ENCODE measurements around the gene GLRX. TPM values are rescaled to one million over a fixed set of nuclear protein-coding genes. Genes with fewer than 3 reads are reported as not detected.

The GLRX gene
- total and polyA plus RNA-seq, 10 of the 15 experiments (the other 5 are each of a cell fraction or from before 2014, with no cell fraction given): 63.0 to 366 (median 186) TPM

DNA sequence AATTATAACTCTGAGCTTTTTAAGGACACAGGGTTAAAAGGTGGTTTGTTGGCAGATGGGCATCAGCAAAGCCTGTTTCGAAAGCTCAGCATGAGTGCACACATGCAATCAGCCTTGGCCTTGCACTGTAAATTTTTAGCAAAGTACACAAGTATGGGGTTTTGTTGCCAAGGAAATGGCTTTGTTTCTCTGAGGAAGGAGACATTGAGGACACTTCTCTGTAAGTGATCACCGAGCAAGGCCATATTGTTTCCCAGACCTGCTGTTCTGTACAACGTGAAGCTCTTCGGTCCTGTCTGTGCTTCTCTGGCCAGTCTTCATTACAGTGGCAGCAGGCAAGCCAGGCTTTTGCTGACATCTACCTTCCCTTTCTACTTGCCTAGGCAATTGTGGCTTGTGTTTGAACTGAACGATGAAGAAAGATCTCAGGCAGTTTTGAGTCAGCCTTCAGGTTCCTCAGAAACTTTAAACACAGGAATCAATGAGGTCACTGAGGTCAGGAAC is 27.9 kb upstream of the GLRX start:
- ChIA-PET POLR2A (interaction anchor here (1.0 to 1.3 kb wide), 3 partner anchors 69 to 487 kb away, joined by 3 to 5 read pairs (median 3); no protein-coding TSS in a partner anchor), CTCF (interaction anchor here (0.8 to 20.1 kb wide), 14 partner anchors 9 to 753 kb away, joined by 3 to 653 read pairs (median 6); partner anchors contain the start of gene RFESD), RAD21 (ENCODE audit: unreplicated experiment) (interaction anchor here (1.1 to 11.1 kb wide), 9 partner anchors 10 to 486 kb away, joined by 3 to 209 read pairs (median 9); partner anchors contain the start of gene RFESD), SMC1A (ENCODE audit: uncharacterized antibody, unreplicated experiment) (interaction anchor here (1.0 to 21.9 kb wide), 14 partner anchors 9 to 488 kb away, joined by 3 to 622 read pairs (median 8); partner anchors contain the start of genes GLRX and RFESD)
- Histone ChIP-seq H3K4me3 (no peak overlapping the region), H3K4me2 (ENCODE audit: control insufficient read depth, insufficient read depth) (no peak overlapping the region), H3K4me1 (ENCODE audit: control insufficient read depth, insufficient read depth, low read length) (no peaks in the 10 kb centered on the region), H3K79me2 (ENCODE audit: control insufficient read depth, insufficient read depth, low read length) (no peaks in the 10 kb centered on the region), H4K20me1 (ENCODE audit: control insufficient read depth, insufficient read depth) (no peaks in the 10 kb centered on the region), H2AFZ (ENCODE audit: control insufficient read depth, low read depth, low read length) (no peak overlapping the region), H3K27ac (ENCODE audit: control insufficient read depth, insufficient read depth) (no peak overlapping the region), H3K27me3 (replicated peaks in 1 of 2; ENCODE audit: control insufficient read depth in 2 of 2, insufficient read depth in 2 of 2, low read length in 1 of 2) (no peaks in the 10 kb centered on the region), H3K9ac (ENCODE audit: control insufficient read depth, insufficient read depth, low read length) (no peak overlapping the region), H3K9me3 (replicated peaks; ENCODE audit: control insufficient read depth, insufficient read depth, low read length) (no peaks in the 10 kb centered on the region), H3K36me3 (ENCODE audit: control insufficient read depth in 2 of 2, insufficient read depth in 2 of 2, low read length in 1 of 2) (no peaks in the 10 kb centered on the region)
- in situ Hi-C loops (cut with MboI): no loop called here
- intact Hi-C loops (cut with micrococcal nuclease; ENCODE audit: unreplicated experiment): no loop called here
- WGBS (ENCODE audit: insufficient coverage, insufficient replicate concordance, low lambda C conversion rate, missing lambda C conversion rate): 69% methylated on average over 5 of the region's 5 CpGs
- no TSS peak for BruUV-seq (replicated peaks)
- peak; percentile 27; the same call in 2 of the 3 replicates for ATAC-seq
- FAIRE-seq: no peak
- DNase-seq (ENCODE audit: low read depth, low spot score): no peak
- no peak for TF ChIP-seq RAD21 (IDR thresholded peaks at IDR 0.05; ENCODE audit: insufficient read depth, low read depth, low read length)
- TF ChIP-seq SRF (IDR thresholded peaks at IDR 0.05; ENCODE audit: low read depth in 2 of 2, low read length in 2 of 2): no peak
- no peak for TF ChIP-seq TAF1 (IDR thresholded peaks at IDR 0.05; ENCODE audit: borderline replicate concordance, low read depth, low read length)
- TF ChIP-seq, protein P1, sequence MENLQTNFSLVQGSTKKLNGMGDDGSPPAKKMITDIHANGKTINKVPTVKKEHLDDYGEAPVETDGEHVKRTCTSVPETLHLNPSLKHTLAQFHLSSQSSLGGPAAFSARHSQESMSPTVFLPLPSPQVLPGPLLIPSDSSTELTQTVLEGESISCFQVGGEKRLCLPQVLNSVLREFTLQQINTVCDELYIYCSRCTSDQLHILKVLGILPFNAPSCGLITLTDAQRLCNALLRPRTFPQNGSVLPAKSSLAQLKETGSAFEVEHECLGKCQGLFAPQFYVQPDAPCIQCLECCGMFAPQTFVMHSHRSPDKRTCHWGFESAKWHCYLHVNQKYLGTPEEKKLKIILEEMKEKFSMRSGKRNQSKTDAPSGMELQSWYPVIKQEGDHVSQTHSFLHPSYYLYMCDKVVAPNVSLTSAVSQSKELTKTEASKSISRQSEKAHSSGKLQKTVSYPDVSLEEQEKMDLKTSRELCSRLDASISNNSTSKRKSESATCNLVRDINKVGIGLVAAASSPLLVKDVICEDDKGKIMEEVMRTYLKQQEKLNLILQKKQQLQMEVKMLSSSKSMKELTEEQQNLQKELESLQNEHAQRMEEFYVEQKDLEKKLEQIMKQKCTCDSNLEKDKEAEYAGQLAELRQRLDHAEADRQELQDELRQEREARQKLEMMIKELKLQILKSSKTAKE (IDR thresholded peaks at IDR 0.05; ENCODE audit: low read depth, poor library complexity, severe bottlenecking): no peak
- TF ChIP-seq, protein P2, sequence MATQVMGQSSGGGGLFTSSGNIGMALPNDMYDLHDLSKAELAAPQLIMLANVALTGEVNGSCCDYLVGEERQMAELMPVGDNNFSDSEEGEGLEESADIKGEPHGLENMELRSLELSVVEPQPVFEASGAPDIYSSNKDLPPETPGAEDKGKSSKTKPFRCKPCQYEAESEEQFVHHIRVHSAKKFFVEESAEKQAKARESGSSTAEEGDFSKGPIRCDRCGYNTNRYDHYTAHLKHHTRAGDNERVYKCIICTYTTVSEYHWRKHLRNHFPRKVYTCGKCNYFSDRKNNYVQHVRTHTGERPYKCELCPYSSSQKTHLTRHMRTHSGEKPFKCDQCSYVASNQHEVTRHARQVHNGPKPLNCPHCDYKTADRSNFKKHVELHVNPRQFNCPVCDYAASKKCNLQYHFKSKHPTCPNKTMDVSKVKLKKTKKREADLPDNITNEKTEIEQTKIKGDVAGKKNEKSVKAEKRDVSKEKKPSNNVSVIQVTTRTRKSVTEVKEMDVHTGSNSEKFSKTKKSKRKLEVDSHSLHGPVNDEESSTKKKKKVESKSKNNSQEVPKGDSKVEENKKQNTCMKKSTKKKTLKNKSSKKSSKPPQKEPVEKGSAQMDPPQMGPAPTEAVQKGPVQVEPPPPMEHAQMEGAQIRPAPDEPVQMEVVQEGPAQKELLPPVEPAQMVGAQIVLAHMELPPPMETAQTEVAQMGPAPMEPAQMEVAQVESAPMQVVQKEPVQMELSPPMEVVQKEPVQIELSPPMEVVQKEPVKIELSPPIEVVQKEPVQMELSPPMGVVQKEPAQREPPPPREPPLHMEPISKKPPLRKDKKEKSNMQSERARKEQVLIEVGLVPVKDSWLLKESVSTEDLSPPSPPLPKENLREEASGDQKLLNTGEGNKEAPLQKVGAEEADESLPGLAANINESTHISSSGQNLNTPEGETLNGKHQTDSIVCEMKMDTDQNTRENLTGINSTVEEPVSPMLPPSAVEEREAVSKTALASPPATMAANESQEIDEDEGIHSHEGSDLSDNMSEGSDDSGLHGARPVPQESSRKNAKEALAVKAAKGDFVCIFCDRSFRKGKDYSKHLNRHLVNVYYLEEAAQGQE (IDR thresholded peaks at IDR 0.05; ENCODE audit: low read depth, low read length): no peak
- TF ChIP-seq, protein P3, sequence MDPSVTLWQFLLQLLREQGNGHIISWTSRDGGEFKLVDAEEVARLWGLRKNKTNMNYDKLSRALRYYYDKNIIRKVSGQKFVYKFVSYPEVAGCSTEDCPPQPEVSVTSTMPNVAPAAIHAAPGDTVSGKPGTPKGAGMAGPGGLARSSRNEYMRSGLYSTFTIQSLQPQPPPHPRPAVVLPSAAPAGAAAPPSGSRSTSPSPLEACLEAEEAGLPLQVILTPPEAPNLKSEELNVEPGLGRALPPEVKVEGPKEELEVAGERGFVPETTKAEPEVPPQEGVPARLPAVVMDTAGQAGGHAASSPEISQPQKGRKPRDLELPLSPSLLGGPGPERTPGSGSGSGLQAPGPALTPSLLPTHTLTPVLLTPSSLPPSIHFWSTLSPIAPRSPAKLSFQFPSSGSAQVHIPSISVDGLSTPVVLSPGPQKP (IDR thresholded peaks at IDR 0.05; ENCODE audit: low read depth, low read length): no peak
- TF ChIP-seq, protein P4, sequence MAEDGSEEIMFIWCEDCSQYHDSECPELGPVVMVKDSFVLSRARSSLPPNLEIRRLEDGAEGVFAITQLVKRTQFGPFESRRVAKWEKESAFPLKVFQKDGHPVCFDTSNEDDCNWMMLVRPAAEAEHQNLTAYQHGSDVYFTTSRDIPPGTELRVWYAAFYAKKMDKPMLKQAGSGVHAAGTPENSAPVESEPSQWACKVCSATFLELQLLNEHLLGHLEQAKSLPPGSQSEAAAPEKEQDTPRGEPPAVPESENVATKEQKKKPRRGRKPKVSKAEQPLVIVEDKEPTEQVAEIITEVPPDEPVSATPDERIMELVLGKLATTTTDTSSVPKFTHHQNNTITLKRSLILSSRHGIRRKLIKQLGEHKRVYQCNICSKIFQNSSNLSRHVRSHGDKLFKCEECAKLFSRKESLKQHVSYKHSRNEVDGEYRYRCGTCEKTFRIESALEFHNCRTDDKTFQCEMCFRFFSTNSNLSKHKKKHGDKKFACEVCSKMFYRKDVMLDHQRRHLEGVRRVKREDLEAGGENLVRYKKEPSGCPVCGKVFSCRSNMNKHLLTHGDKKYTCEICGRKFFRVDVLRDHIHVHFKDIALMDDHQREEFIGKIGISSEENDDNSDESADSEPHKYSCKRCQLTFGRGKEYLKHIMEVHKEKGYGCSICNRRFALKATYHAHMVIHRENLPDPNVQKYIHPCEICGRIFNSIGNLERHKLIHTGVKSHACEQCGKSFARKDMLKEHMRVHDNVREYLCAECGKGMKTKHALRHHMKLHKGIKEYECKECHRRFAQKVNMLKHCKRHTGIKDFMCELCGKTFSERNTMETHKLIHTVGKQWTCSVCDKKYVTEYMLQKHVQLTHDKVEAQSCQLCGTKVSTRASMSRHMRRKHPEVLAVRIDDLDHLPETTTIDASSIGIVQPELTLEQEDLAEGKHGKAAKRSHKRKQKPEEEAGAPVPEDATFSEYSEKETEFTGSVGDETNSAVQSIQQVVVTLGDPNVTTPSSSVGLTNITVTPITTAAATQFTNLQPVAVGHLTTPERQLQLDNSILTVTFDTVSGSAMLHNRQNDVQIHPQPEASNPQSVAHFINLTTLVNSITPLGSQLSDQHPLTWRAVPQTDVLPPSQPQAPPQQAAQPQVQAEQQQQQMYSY (CRISPR knock-in tag; IDR thresholded peaks at IDR 0.05): no peak
- TF ChIP-seq WRNIP1 (IDR thresholded peaks at IDR 0.05; ENCODE audit: borderline replicate concordance, low read depth, low read length): no peak
- TF ChIP-seq TCF7 (IDR thresholded peaks at IDR 0.05; ENCODE audit: borderline replicate concordance): no peak
- TF ChIP-seq CHD1 (IDR thresholded peaks at IDR 0.05; ENCODE audit: low read depth, low read length): no peak
- TF ChIP-seq, protein P5, sequence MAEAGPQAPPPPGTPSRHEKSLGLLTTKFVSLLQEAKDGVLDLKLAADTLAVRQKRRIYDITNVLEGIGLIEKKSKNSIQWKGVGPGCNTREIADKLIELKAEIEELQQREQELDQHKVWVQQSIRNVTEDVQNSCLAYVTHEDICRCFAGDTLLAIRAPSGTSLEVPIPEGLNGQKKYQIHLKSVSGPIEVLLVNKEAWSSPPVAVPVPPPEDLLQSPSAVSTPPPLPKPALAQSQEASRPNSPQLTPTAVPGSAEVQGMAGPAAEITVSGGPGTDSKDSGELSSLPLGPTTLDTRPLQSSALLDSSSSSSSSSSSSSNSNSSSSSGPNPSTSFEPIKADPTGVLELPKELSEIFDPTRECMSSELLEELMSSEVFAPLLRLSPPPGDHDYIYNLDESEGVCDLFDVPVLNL (IDR thresholded peaks at IDR 0.05; ENCODE audit: low read depth, low read length): no peak
